ELR (cell line): ENCODE measurements around the gene TMEM258.

Experiments used
- DNase-seq: peaks from one replicate; pipeline ENCODE4 v3.0.0-alpha.2; 2015; ENCODE audit warnings: low read depth

The TMEM258 gene

DNA sequence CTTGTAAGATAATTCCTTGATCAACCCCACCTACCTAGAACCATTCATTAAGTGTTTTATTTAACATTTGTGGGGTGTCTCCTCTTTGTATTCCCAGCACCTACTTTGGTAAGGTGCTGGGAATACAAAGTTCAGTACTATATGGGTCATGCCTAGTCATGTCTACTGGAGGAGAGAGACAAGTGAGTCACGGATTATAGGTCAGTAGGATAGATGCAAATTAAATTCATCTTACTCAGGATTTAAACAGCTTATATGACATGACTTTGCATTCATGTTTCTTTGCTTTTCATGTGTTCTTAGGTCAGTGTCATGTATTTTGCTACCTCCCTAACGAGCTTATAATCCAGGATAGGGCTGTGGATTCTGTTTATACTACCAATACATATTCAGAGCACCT lies 27.8 kb upstream of the TMEM258 start:
- peak; percentile 85 for DNase-seq

DNA sequence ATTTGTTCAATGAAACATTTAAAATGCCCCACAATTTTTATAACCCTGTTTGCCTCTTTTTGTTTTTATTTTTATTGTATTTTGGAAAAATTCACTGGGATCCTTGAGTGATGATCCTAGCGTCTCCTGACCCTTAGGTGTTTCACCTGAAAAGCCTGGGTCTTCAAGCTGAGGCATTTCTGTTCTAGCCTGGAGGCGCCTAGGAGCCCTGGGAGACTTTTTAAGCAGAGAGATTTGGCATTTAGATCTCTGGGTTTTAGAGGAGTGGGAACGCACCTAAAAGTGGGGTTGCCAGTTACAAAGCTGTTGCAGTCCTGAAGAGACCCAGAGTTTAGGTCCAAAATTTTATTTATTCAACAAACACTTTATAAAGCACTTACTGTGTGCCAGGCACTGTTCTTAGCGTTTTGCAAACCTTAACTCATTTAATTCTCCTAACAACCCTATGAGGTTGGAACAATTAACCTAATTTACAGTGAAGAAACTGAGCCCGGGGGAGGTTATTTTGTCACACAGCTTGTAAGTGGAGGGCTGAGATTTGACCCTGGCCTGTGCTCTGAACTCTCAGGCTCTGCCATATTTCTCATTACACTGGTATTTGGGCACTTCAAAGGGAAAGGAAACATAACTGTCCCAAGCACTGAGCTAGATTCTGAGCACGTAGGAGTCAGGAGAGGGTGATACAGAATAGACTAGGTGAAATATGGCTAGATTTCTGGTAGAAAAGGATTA lies 25.2 kb upstream of the TMEM258 start:
- DNase-seq: no peak

- peak; percentile 96 for DNase-seq
These were observed 24.5 kb upstream of the TMEM258 start, which contains the start of gene FADS1 for GRCh38 chr11:61816736-61817455. FADS1 (minus strand) TSS chr11:61817003; CDS start chr11:61816929, 74 bp downstream.

- DNase-seq: peak; percentile 90
These were observed 23.7 kb upstream of the TMEM258 start for GRCh38 chr11:61815790-61816735.

DNA sequence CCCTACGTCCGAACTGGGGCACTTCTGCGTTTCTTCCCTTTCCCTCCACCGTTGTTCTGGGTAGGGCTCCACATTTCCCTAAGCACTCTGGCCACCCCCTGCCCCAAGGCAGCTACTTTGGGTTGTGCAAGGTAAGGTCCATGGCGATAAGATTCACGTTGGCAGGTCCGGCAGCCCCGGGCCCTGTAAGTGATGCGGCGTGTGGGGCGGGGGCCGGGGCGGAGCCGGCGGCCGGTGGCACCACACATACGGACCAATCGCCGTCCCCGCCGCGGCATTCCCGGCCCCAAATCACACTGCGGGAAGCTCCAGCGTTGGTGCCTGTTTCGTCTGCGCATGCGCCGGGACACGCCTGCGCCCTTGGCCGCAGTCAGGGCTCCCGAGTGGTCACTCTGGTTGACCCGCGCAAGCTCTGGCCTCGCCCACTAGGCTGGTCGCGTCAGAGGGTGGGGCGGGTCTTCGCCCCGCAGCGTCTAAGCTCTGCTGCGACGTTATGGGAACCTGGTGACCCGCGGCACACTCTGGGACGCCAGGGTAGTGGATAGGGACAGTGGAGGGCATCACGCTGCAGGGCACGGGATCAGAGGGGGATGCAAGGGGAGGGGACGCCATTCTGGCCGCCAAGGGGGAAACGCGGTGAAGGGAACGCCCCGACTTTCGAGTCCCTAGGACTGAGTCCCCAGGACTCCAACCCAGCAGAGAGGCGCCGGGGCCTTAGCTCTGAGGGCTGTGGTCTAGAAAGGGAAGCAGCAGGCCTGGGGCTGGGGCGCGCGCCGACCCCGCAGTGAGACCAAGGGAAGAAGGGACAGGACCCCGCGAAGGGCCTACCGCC lies 22.8 kb upstream of the TMEM258 start:
- peak; percentile 97 for DNase-seq

GRCh38 chr11:61814247-61814957 lies 22.0 kb upstream of the TMEM258 start:
- peak; percentile 39 for DNase-seq

DNA sequence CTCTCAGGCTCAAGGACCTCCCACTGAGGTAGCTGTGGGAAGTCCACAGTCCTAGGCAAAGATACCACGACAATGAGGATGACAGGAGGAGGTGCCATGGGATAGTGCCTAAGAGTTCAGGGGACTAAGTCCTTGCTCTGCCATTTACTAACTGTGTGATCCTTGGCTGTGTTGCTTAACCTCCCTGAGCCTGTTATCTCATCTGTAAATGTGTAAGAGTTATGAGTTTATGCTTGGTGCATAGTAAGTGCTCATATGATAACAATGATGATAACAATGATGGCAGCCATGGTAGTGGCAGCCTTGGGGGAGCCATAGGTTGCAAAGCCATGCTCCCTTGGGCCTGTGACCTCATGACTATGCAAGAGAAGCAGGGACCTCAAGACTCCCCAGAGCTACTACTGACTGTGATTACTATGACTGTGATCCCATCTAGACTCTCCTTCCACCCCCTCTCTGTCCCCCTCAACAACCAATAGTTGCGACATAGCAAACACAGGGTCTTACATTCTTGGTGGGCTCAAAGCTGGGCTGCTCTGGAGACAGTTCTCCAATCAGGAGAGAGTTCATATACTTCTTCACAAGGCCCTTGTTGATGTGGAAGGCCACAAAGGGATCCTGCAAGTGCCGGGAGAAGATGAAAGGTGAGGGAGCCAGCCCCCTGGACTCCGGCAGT lies 20.5 kb upstream of the TMEM258 start:
- no peak for DNase-seq

DNA sequence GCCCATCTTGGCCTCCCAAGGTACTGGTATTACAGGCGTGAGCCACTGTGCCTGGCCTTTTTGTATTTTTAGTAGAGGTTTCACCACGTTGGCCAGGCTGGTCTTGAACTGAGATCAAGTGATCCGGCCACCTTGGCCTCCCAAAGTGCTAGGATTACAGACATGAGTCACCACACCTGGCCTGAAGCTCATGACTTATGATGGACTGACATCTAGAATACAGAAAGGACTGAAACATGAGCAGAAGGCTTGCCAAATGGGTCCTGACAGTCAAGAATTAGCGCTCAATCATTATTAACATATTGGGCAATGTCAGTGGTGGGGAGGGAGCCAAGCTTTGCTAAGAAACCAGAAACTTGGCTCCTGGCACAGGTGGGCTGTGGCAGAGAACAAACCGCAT lies 19.4 kb upstream of the TMEM258 start:
- no peak for DNase-seq

DNA sequence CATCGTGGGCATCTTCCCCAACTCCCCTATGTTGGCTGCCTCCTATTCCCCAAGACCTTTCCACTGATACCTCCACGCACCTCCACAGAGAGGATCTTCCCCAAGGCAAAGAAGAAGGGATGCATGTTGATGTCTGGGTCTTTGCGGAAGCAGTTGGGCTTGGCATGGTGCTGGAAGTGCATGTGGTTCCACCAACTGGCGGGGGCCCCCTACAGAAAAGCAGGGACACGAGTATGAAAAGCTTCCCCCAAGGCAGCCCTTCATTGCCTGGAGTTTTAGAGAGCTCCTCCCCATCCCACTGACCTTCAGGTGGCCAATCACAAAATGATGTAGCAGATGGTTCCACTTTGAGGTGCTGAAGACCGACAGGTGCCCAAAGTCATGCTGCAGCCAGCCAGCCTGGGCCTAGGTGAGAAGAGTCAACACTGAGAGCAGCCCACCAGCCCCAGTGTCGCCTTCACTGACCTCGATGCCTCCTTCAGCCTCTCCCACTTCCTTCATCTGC lies 18.3 kb upstream of the TMEM258 start:
- DNase-seq: no peak

- DNase-seq: no peak
These were observed 14.4 kb upstream of the TMEM258 start for GRCh38 chr11:61806785-61807184.

DNA sequence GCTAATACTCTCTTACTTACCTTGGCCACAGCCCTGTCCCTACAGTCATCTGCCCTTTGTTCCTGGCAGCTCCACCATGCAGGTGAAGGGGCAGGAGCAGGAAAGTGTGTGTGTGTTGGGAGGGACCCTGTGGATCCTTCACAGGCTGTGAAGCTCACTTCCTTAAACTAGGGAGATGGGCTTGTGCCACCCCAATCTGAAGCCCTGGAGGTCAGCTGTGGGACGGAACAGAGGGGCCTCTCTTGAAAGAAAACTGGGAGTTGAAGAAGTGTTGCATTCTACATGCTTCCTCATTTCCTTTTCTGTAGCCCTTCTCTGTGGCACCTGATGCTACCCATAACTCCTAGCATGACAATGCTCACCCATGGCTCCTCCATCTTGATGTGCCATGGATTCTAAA lies 12.7 kb upstream of the TMEM258 start:
- no peak for DNase-seq

GRCh38 chr11:61803889-61804647 lies 11.7 kb upstream of the TMEM258 start:
- no peak for DNase-seq

- no peak for DNase-seq
These were observed 10.2 kb upstream of the TMEM258 start for GRCh38 chr11:61802605-61803004.

- peak; percentile 24 for DNase-seq
These were observed 8.2 kb upstream of the TMEM258 start for GRCh38 chr11:61800331-61801281.

DNA sequence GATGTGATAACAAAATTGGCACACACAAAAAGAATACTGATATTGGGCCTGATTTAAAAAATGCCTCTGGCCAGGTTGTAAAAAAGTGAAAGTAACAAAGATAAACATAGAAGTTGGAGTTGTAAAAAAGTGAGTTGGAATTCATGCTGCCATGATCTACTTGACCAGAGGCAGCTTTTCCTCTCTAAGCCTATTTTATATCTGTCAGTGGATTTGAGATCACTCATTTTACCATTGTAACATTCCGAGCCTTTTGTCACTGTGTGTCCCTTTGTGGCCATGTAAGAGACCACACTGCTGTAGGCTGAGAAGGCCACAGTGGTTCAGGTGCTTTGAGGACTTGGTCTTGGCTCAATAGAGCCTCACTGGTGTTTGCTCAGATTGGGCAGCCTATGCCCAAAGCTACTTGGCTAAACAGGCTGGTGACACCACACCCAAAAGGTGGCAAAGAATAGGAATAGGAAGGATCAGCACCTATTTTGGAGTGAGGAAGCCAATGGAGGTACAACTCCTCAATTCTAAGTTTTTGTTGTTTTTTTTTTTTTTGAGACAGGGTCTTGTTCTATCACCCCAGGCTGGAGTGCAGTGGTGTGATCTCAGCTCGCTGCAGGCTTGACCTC lies 7.4 kb upstream of the TMEM258 start:
- DNase-seq: no peak

DNA sequence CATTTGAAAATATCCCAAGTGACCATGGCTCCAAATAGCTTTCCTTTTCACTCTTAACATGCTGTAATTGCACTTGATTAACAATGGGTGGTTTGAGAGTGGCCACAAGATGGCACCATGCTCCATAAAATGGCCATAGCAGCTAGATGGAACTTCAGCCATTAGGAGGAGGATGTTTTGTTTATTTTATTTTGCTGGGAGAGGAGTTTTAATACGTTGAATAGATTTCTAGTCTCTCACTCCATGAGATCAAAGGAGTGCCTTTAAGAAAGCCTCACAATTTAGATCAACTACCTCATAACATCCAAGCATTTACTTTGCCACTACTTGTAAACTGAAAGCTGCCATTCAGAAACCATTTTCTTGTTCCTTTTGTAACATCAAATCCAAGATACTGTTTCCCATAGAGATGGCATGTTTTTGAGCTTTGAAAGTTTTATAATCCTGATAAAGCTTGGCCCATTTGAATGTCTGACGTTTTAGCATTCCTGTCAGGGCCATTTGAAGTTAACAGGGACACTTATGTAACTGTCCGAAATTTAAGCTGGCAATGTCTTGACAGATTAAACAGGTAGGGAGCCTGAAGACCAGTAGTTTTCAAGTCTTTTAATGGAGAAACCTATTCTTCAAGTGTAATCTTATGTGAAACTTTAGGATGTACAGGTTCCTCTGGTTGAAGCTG lies 5.0 kb upstream of the TMEM258 start:
- DNase-seq: peak; percentile 82
